H1 (cell line): ENCODE results near the gene CAPN2. TPM values are rescaled to one million over a fixed set of nuclear protein-coding genes. Genes with fewer than 3 reads are reported as not detected.

Source experiments
- CTCF ChIA-PET: fragments of 300-600 bp; sonication (Branson Sonifier 250); formaldehyde crosslinking; loops from one replicate; lab custom pipeline; 2021; ENCODE audit not compliant: partially characterized antibody; lab: Charles Lee
- POLR2A ChIA-PET: fragments of 300-600 bp; sonication (Branson Sonifier 250); formaldehyde crosslinking; loops from one replicate; lab custom pipeline; 2021; ENCODE audit warnings: inconsistent platforms; ENCODE audit not compliant: partially characterized antibody; lab: Charles Lee
- DNase-seq, 2 experiments: peaks; one replicate each; pipeline versions ENCODE4 v3.0.0 to v3.0.0-alpha.2; 2010 to 2022; ENCODE audit warnings: low spot score in 2 of 2, low read depth in 1 of 2, mixed read lengths in 1 of 2
- FAIRE-seq: peaks from 2 replicates; lab custom pipeline; 2011; peaks lifted over from hg19 to GRCh38; lab: Jason Lieb, UNC
- H2AFZ ChIP-seq: 2 replicates; pipeline ENCODE4 v1.8.1; 2012; ENCODE audit warnings: low read length, inconsistent platforms
- H2AK5ac ChIP-seq: 2 replicates; pipeline ENCODE4 v1.6.1; 2013; ENCODE audit warnings: low read depth, low read length
- H2BK120ac ChIP-seq: replicated peaks from 2 replicates; pipeline ENCODE3; 2013; ENCODE audit warnings: low read depth, low read length, inconsistent platforms
- H2BK12ac ChIP-seq: 2 replicates; pipeline ENCODE4 v1.6.1; 2013; ENCODE audit warnings: low read depth, low read length
- H2BK15ac ChIP-seq: 2 replicates; pipeline ENCODE4 v1.6.1; 2013; ENCODE audit warnings: low read length
- H2BK20ac ChIP-seq: 2 replicates; pipeline ENCODE4 v1.6.1; 2013; ENCODE audit warnings: low read length
- H2BK5ac ChIP-seq: 2 replicates; pipeline ENCODE4 v1.6.1; 2013; ENCODE audit warnings: low read depth, low read length
- H3K14ac ChIP-seq: 2 replicates; pipeline ENCODE4 v1.6.1; 2013; ENCODE audit warnings: inconsistent platforms; ENCODE audit not compliant: insufficient read length
- H3K18ac ChIP-seq: 2 replicates; pipeline ENCODE4 v1.6.1; 2013; ENCODE audit warnings: low read length; ENCODE audit errors: extremely low read depth
- H3K23ac ChIP-seq: 2 replicates; pipeline ENCODE4 v1.6.1; 2013; ENCODE audit warnings: inconsistent platforms; ENCODE audit not compliant: insufficient read length
- H3K23me2 ChIP-seq: 2 replicates; pipeline ENCODE4 v1.6.1; 2013; ENCODE audit warnings: low read depth, low read length
- H3K27ac ChIP-seq: 2 replicates; pipeline ENCODE4 v1.6.1; 2011; ENCODE audit warnings: low read depth, low read length, inconsistent platforms
- H3K27me3 ChIP-seq, 4 experiments: replicated peaks in 1 of 4; 1 replicate in 1 of 4; 2 replicates in 3 of 4; pipeline versions ENCODE4 v1.6.1 to v1.8.1; 2011 to 2013; ENCODE audit warnings: low read length in 3 of 4, mild to moderate bottlenecking in 3 of 4, inconsistent platforms in 2 of 4, mixed read lengths in 2 of 4, moderate library complexity in 1 of 4; ENCODE audit not compliant: control insufficient read depth in 3 of 4, insufficient read depth in 3 of 4; ENCODE audit errors: extremely low read depth in 1 of 4
- H3K36me3 ChIP-seq, 4 experiments: 2 replicates each; pipeline versions ENCODE4 v1.6.1 to v1.8.1; 2011 to 2013; ENCODE audit warnings: mild to moderate bottlenecking in 4 of 4, low read length in 3 of 4, moderate library complexity in 2 of 4, control low read depth in 1 of 4, inconsistent platforms in 1 of 4; ENCODE audit not compliant: insufficient read depth in 4 of 4, control insufficient read depth in 2 of 4
- H3K4ac ChIP-seq: replicated peaks from 2 replicates; pipeline ENCODE3; 2013; ENCODE audit warnings: low read length, low read depth, mixed read lengths, inconsistent platforms; ENCODE audit not compliant: insufficient read length
- H3K4me1 ChIP-seq, 4 experiments: replicated peaks in 1 of 4; 1 replicate in 1 of 4; 2 replicates in 3 of 4; pipeline versions ENCODE4 v1.6.1 to v1.8.1; 2011 to 2013; ENCODE audit warnings: low read length in 3 of 4, inconsistent platforms in 2 of 4, mixed read lengths in 1 of 4; ENCODE audit not compliant: insufficient read depth in 4 of 4, control insufficient read depth in 3 of 4
- H3K4me2 ChIP-seq, 2 experiments: 2 replicates each; pipeline versions ENCODE4 v1.6.1 to v1.8.1; 2011 to 2013; ENCODE audit warnings: low read depth in 2 of 2, low read length in 2 of 2, control low read depth in 1 of 2, inconsistent platforms in 1 of 2, mild to moderate bottlenecking in 1 of 2; ENCODE audit not compliant: insufficient read depth in 1 of 2
- H3K4me3 ChIP-seq, 4 experiments: fragments of 200-600, 300-600 bp in 1 of 4; sonication (generic), shearing (Covaris generic), sonication (Bioruptor Twin) in 1 of 4; 2 replicates each; pipeline versions ENCODE4 v1.5.1 to v1.8.1; 2011 to 2016; ENCODE audit warnings: low read length in 4 of 4, low read depth in 3 of 4, control low read depth in 2 of 4, inconsistent platforms in 2 of 4, mild to moderate bottlenecking in 2 of 4, mixed read lengths in 1 of 4, moderate library complexity in 1 of 4; ENCODE audit not compliant: insufficient read depth in 2 of 4; ENCODE audit errors: extremely low read depth in 1 of 4
- H3K56ac ChIP-seq: replicated peaks from 2 replicates; pipeline ENCODE3; 2013; ENCODE audit warnings: low read depth, mild to moderate bottlenecking, mixed read lengths, low read length, inconsistent platforms; ENCODE audit not compliant: insufficient read length
- H3K79me1 ChIP-seq: 2 replicates; pipeline ENCODE4 v1.6.1; 2013; ENCODE audit warnings: low read depth, low read length, control low read depth
- H3K79me2 ChIP-seq, 2 experiments: 2 replicates each; pipeline versions ENCODE4 v1.6.1 to v1.8.1; 2012 to 2013; ENCODE audit warnings: low read length in 2 of 2, mild to moderate bottlenecking in 2 of 2, inconsistent platforms in 1 of 2; ENCODE audit not compliant: insufficient read depth in 2 of 2, control insufficient read depth in 1 of 2
- H3K9ac ChIP-seq, 4 experiments: replicated peaks in 1 of 4; 1 replicate in 1 of 4; 2 replicates in 3 of 4; pipeline versions ENCODE4 v1.6.1 to v1.8.1; 2011 to 2013; ENCODE audit warnings: low read depth in 3 of 4, low read length in 3 of 4, control low read depth in 2 of 4, mild to moderate bottlenecking in 2 of 4, moderate library complexity in 2 of 4, inconsistent platforms in 1 of 4; ENCODE audit errors: extremely low read depth in 1 of 4
- H3K9me3 ChIP-seq, 2 experiments: 2 replicates each; pipeline versions ENCODE4 v1.6.1 to v1.8.1; 2012 to 2013; ENCODE audit warnings: mild to moderate bottlenecking in 2 of 2, moderate library complexity in 2 of 2, control low read depth in 1 of 2, inconsistent platforms in 1 of 2, low read depth in 1 of 2, low read length in 1 of 2, mixed read lengths in 1 of 2; ENCODE audit not compliant: insufficient read depth in 2 of 2
- H4K20me1 ChIP-seq, 2 experiments: replicated peaks in 1 of 2; 2 replicates each; pipeline versions ENCODE3 to v1.8.1; 2011 to 2013; ENCODE audit warnings: inconsistent platforms in 2 of 2, low read length in 2 of 2, mild to moderate bottlenecking in 1 of 2; ENCODE audit not compliant: insufficient read depth in 2 of 2, control insufficient read depth in 1 of 2
- H4K5ac ChIP-seq: 2 replicates; pipeline ENCODE4 v1.6.1; 2013; ENCODE audit warnings: low read length, low read depth, mixed read lengths, inconsistent platforms; ENCODE audit not compliant: insufficient read length
- H4K8ac ChIP-seq: 2 replicates; pipeline ENCODE4 v1.8.0; 2013; ENCODE audit warnings: mild to moderate bottlenecking, moderate library complexity, low read length, inconsistent platforms; ENCODE audit not compliant: insufficient read depth; ENCODE audit errors: extremely low read depth
- H4K91ac ChIP-seq: replicated peaks from 2 replicates; pipeline ENCODE3; 2013; ENCODE audit warnings: low read length, mixed read lengths, inconsistent platforms; ENCODE audit not compliant: insufficient read length
- BCL11A ChIP-seq, 2 experiments: IDR thresholded peaks; one replicate each; pipeline ENCODE4 v1.6.1; 2011; ENCODE audit warnings: low read depth in 2 of 2, low read length in 2 of 2, mild to moderate bottlenecking in 2 of 2
- EZH2 ChIP-seq: fragments of 200-600 bp; sonication (generic); IDR thresholded peaks from 2 replicates; pipeline ENCODE4 v1.7.1; 2012; ENCODE audit warnings: low read depth, mild to moderate bottlenecking, moderate library complexity, low read length, inconsistent platforms; ENCODE audit not compliant: severe bottlenecking
- MAX ChIP-seq: IDR thresholded peaks from 2 replicates; pipeline ENCODE4 v1.6.1; 2012; ENCODE audit warnings: inconsistent platforms
- SIX5 ChIP-seq: IDR thresholded peaks from 2 replicates; pipeline ENCODE4 v1.6.1; 2011; ENCODE audit warnings: mild to moderate bottlenecking, low read depth, low read length
- WGBS, 2 experiments: shearing (Covaris generic) in 1 of 2; methylation state at CpG; one replicate each; pipeline versions ENCODE4 v1.1.6 to v1.1.7; 2013 to 2015; ENCODE audit warnings: low lambda C conversion rate in 2 of 2, mixed read lengths in 2 of 2, inconsistent platforms in 1 of 2, low coverage in 1 of 2, missing lambda C conversion rate in 1 of 2; ENCODE audit not compliant: insufficient replicate concordance in 2 of 2, insufficient coverage in 1 of 2, insufficient read length in 1 of 2; ENCODE audit errors: extremely low coverage in 1 of 2, missing lambda C conversion rate in 1 of 2; 5-methylcytosine and 5-hydroxymethylcytosine counted together
- polyA plus RNA-seq, 7 experiments: library from polyadenylated mRNA; depleted of rRNA in 3 of 7; stranded (reverse) in 5 of 7; unstranded in 2 of 7; fragments of >200 nt in 5 of 7; fragments of 200-250 nt in 2 of 7; gene quantifications; 1 replicate in 5 of 7; 2 replicates in 1 of 7; 4 replicates in 1 of 7; pipeline versions ENCODE4 v1.2.1 to v1.2.3, GENCODE V29; 2011 to 2013; ENCODE audit warnings: missing spikeins in 2 of 7, mixed read lengths in 2 of 7
- total RNA-seq: library from RNA; stranded (reverse); fragmentation: NEBNext Ultra II Directional; extraction: Animal tissue kit (Norgen Biotek cat#: 25700); gene quantifications from 2 replicates; pipeline ENCODE4 v1.2.1, GENCODE V29; 2021

CAPN2 gene
- total and polyA plus RNA-seq, 2 of the 8 experiments (the other 6 are each of a cell fraction or from before 2014, with no cell fraction given): 9.2 to 10.3 TPM

GRCh38 chr1:223780949-223781348, 68.6 kb downstream of the CAPN2 start:
- peaks cover 19 to 66% (median 33%) of the 10 kb centered on the region in 4 experiments for H3K36me3 ChIP-seq
- no peak overlapping the region for H2AK5ac ChIP-seq
- no peak overlapping the region for H3K27ac ChIP-seq
- no peaks in the 10 kb centered on the region for H3K27me3 ChIP-seq
- no peak overlapping the region for H4K5ac ChIP-seq
- WGBS, 2 experiments: 89% methylated on average over 6 of the region's 6 CpGs; no CpG with 5 or more reads in 1 of the 2 experiments
- no peak for TF ChIP-seq SIX5
- no peak for TF ChIP-seq BCL11A (IDR thresholded peaks at IDR 0.05; ENCODE audit: low read depth in 2 of 2, low read length in 2 of 2)
- TF ChIP-seq MAX: no peak
- TF ChIP-seq EZH2: no peak
- H3K4me2 ChIP-seq: no peak overlapping the region
- no peaks in the 10 kb centered on the region for H3K79me1 ChIP-seq
- no peak overlapping the region for H3K4me3 ChIP-seq
- no peaks in the 10 kb centered on the region for H4K20me1 ChIP-seq
- no peak overlapping the region for H4K91ac ChIP-seq
- DNase-seq (no peak), FAIRE-seq (no peak)
- H4K8ac ChIP-seq: no peak overlapping the region
- no peak overlapping the region for H2AFZ ChIP-seq
- no peaks in the 10 kb centered on the region for H3K23me2 ChIP-seq
- H3K4ac ChIP-seq: no peak overlapping the region
- CTCF ChIA-PET: interaction anchor here (0.7 to 1.9 kb wide), 8 partner anchors 9 to 224 kb away, joined by 3 to 6 read pairs (median 4); no protein-coding TSS in a partner anchor
- no peak overlapping the region for H2BK15ac ChIP-seq
- H2BK12ac ChIP-seq: no peak overlapping the region
- H3K56ac ChIP-seq: no peak overlapping the region
- H3K18ac ChIP-seq: no peak overlapping the region
- no peak overlapping the region for H3K14ac ChIP-seq
- H3K4me1 ChIP-seq: no peaks in the 10 kb centered on the region
- no peak overlapping the region for H3K9ac ChIP-seq
- no peaks in the 10 kb centered on the region for H3K9me3 ChIP-seq
- H3K79me2 ChIP-seq: no peaks in the 10 kb centered on the region
- H3K23ac ChIP-seq: no peak overlapping the region
- POLR2A ChIA-PET: interaction anchor here (1.0 kb wide), 1 partner anchor 65 kb away, joined by 3 read pairs; the partner anchor contains the start of gene TP53BP2
- H2BK120ac ChIP-seq: no peak overlapping the region
- no peak overlapping the region for H2BK20ac ChIP-seq
- H2BK5ac ChIP-seq: no peak overlapping the region
